Measurements from ENCODE around the gene UGT1A9.
"Not testable (repeated sequence)": the region's sequence is repeated elsewhere in the genome, so short reads cannot be mapped to it uniquely, and the experiment has no call there.

UGT1A9 gene

DNA sequence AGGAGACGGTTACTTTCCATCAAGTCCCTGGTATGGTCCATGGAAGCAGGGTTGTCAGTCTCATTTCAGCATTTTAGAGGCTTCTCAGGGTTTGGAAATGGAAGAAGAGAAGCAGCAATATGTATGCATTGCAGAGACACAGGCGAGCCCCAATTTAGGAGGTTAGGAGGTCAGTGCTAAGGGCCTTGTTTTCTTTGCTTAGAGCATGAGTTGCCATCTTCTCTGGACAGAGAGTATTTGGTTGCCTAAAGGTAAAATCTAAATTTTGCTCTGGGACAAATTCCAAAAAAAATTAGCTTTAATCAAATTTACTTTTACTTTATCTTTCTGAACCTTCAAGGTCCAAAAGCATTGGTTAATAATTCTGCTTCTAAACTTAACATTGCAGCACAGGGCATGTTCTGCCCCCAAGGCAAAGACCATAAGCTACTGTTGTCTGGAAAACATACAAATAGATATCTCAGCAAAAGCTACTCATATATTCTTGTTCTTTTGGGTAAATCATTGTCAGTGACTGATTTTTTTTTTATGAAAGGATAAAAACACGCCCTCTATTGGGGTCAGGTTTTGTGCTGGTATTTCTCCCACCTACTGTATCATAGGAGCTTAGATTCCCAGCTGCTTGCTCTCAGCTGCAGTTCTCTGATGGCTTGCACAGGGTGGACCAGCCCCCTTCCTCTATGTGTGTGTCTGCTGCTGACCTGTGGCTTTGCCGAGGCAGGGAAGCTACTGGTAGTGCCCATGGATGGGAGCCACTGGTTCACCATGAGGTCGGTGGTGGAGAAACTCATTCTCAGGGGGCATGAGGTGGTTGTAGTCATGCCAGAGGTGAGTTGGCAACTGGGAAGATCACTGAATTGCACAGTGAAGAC is at the start of gene UGT1A9:
Gene UGT1A9, plus strand, starts transcription at position 609 of the 872 bp plus-strand sequence. Its CDS starts 37 bp downstream, at position 646.
- DNase-seq = no peak

DNA sequence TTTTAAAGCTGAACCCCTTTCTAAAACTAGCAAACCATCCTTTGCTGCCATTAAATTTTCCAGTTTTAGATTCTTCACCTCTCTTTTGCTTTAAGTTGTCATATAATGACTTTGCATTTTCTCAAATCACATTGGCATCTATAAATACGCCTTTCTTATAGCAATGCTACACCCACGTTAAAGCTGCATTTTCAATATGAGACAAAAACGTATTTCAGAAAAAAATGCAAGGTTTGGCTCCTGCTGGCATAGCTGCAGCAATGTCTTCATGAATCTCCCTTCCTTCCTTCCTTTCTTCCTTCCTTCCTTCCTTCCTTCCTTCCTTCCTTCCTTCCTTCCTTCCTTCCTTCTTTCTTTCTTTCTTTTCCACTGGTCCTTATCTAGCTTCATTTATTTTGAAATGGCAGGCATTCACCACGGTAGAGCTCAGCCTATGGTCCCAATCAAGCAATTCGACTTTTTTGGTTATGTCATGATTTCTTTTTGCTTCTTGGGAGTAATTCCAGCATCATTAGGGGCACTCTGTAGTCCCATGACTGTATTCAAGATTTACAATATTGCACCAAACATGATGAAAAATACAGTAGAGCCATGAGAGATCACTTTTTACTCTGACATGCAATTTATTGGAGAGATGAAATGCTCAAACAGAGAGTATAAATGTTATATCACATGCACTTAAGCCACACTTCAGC is 44.2 kb upstream of the UGT1A9 start:
- DNase-seq = no peak

DNA sequence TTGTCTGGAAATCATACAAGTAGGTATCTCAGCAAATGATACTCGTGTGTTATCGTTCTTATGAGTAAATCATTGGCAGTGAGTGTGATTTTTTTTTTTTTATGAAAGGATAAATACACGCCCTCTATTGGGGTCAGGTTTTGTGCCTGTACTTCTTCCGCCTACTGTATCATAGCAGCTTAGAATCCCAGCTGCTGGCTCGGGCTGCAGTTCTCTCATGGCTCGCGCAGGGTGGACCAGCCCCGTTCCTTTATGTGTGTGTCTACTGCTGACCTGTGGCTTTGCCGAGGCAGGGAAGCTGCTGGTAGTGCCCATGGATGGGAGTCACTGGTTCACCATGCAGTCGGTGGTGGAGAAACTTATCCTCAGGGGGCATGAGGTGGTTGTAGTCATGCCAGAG is 35.4 kb upstream of the UGT1A9 start, which contains the start of gene UGT1A10:
Gene UGT1A10, plus strand, starts transcription at position 143 of the 400 bp plus-strand sequence. Its CDS starts 75 bp downstream, at position 218.
- DNase-seq = not testable (repeated sequence)

DNA sequence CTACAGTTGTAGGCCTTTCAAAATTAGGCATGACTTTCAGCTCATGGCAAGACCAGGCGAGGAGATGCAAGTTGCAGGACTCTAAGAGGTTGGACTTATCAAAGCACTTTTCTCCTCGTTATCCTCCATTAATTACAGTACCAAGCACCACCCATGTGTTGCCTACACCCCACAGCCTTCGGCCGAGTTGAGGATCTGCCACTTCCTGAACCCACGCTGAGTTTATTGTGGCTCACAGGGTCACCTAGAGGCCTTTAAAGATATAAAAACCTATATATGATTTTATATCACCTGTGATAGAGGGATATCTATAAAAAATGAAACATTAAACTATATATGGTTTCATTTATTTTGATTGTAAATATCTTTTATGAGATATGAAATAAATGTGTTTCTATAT is 32.9 kb upstream of the UGT1A9 start:
- no peak for DNase-seq

DNA sequence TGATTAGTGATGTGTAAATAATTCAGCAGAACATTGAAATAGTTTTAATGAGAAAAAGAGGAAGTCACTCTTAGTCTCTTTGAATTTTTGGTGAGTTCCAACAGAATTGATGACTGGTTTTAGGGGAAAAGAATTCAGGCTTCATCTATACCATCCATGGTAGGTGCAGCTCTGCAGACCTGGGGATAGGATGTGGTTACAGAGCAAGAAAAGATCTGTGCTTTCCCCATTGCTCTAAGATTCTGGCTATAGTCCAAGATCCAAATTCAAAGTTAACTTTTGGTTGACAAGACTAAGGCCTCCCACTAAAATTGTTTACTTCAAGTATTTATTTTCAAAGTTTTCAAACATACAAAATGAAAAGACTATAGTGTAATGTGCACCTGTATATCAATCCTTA is 31.8 kb upstream of the UGT1A9 start:
- no peak for DNase-seq

DNA sequence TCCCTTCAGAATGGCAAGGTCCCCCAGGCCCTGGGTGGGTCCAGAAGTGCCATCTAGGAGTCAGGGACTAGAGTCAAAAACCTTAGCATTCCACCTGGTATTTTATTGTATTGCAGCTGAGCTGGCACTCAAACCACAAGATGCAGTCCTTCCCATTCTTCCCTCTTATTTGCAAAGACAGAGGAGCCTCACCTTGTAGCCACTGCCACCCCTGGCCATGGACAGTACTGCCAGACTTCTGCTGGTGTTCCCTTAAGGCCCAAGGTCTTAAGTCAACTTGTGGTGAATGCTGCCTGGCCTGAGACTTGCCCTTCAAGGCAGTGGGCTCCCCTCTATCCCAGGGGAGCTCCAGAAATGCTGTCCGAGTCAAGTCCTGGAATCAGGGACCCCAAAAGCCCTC is 28.6 kb upstream of the UGT1A9 start:
- no peak for DNase-seq

DNA sequence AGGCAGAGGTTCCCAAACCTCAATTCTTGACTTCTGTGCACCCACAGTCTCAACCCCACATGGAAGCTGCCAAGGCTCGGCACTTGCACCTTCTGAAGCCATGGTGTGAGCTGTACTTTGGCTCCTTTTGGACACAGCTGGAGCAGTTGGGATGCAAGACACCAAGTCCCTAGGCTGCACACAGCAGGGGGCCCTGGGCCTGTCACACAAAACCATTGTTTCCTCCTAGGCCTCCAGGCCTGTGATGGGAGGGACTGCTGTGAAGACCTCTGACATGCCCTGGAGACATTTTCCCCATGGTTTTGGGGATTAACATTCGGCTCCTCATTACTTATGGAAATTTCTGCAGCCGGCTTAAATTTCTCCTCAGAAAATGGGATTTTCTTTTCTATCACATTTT is 25.7 kb upstream of the UGT1A9 start:
- DNase-seq = not testable (repeated sequence)

DNA sequence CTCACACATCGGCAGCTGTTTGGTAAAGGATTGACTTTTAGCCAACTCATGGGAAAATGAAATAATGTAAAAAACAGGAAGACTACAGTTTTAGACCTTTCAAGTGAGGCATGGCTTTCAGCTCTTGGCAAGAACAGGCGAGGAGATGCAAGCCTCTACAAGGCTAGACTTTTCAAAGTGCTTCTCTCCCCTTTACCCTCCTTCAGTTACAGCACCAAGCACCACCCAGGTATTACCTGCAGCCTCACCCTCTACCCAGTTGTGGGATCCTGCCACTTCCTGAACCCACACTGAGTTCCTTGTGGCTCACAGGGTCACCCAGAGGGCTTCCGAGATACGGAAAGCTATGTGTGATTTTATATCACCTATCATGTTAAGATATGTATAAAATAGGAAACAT is 20.7 kb upstream of the UGT1A9 start:
- no peak for DNase-seq

DNA sequence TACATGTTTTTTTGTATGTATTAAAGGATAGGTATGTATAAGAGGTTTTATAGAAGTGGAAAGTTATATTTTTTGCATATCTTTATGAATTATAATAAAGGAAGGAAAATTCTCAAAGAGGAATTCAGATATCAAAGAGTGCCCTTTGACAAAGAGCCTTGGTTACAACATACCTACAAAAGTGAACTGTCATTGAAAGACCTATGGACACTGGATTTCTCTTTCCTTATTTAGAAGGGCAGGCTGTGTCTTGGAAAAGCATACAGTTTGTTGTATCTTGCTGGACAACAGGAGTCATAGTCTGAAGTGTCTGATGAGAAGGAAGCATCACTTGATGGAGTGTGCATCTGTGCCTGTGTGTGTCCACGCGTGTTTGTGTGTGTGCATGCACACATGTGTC is 20.3 kb upstream of the UGT1A9 start:
- no peak for DNase-seq

DNA sequence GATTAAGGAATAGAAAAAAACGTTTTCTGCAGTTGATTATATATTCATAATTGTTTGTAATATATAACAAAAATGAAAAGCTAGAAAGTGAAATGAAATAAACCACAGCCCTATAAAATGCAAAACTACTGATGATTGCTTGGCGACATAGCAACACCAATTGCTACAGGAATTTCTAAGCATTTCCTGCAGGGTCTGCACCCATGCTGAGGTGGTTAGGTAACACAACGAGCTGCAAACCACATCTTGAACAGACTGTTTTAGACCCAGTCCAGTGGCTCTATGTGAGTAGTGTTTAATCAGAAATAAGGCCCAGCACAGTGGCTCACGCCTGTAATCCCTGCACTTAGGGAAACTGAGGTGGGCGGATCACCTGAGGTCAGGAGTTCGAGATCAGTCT is 17.2 kb upstream of the UGT1A9 start:
- DNase-seq = no peak

DNA sequence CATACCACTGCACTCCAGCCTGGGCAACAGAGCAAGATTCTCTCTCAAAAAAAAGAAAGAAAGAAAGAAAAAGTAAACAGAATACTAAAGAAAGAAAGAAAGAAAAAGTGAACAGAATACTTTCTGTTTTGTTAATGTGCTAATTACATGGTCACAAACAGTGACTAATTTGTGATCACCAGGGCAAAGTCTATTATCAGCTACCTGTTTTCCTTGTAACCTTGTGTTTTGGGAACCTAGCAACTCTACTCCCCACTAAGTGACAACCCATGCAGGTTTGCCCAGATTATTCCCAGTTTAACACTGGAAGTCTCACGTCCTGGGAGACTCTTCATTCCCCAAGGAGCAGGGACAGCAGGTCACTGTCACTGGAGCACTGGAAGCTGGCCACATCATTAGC is 16.7 kb upstream of the UGT1A9 start:
- DNase-seq = no peak

DNA sequence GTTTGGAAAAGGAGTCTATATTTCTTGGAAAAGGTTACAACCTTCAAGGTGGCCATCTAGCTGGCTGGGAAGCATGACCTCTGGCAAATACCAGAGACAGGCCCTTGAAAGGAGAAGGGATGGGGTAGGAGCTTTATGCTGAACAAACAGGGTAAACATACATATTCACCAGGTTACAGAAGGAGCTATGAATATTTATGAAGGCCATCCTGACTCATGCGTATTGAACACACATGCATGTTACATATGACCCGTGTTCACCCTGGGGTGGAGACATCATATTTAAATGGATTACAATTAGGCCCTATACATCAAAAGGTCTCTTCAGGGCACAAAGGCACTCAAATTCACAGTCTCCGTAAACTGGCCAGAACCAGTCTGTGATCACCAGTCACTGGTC is 15.8 kb upstream of the UGT1A9 start:
- not testable (repeated sequence) for DNase-seq

DNA sequence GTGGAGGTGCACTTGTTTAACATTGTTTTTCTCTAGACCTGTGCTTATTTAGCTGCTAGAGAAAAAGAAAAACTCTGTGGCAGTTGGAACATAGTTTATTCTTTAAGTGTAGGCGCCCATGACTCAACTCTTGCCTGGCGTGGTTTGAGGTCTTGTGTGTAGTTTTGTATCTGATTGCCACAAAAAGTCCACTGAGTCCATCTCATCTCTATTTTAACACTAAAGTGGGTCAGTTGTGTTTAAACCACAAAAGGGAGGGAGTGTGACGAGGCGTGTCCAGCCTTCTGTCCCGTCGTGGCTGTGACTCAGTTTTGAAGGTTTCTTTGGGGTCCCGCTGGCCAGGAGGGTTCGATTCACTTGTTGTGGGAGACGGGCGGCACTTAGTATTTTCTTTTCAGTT is 15.3 kb upstream of the UGT1A9 start:
- DNase-seq = no peak

DNA sequence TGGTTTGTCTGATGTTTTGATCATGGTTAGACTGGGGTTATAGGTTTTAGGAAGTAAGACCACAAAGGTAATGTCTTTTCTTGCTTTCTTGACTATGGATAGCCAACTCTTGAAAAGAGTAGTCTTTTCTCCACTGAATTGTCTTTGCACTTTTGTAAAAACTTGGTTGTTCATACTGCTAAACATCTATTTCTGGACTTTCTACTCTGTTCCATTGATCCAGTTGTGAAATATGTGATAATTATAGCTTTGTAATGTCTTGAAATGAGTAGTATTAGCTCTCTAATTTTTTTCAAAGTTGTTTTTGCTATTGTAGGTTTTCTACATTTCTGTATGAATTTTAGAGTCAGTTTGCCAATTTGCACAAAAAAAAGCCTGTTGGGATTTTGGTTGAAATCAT is 13.1 kb upstream of the UGT1A9 start:
- DNase-seq = no peak

DNA sequence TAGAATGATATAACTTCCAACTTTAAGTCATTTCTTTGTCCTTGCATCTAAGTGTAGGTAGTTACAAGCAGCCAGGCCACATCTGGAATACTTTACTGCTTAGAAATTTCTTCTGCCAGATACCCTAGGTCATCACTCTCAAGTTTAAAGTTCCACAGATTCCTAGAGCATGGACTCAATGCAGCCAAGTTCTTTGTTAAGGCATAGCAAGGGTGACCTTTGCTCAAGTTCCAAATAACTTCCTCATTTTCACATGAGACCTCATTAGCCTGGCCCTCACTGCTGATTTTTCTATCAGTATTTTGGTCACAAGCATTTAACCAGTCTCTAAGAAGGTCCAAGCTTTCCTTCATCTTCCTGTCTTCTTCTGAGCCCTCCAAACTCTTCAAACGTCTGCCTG is 7.8 kb upstream of the UGT1A9 start:
- DNase-seq = no peak

DNA sequence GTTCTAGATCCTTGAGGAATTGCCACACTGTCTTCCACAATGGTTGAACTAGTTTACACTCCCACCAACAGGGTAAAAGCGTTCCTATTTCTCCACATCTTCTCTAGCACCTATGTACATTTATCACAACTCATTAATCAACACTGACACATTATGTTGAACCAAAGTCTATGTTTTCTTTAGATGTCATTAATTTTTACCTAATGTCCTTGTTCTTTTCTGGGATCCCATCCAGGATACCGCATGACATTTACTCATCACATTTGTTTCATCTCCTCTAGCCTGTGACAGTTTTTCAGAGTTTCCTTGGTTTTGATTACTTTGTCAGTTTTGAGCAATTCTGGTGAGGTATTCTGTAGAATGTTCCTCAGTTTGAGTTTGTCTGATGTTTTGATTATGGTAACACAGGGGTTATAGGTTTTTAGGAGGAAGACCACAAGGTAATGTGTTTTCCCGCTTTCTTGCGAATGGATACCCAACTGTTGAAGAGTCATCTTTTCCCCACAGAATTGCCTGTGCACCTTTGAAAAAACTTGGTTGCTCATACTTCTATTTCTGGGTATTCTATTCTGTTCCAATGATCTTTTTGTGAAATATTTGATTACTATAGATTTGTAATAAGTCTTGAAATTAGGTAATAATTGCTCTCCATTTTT is 3.0 kb upstream of the UGT1A9 start:
- DNase-seq = no peak

DNA sequence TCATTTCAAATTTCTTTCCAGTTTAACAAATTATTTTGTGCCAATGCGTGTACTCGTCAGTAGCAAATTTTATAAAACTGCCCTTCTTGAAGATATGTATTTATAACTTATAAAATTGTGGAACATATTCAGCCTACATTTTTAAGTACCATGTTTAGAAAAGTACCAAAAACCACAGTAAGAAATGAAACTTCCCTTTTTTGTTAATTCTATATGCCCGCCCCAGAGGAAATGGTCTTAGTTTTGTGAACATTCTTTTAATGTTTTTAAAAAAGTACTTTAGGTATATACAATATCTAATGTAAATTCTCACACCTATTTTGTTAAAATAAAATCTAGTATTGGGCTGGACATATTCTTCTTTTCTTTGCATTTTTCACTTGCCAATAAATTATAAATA is 1.2 kb downstream of the UGT1A9 start:
- DNase-seq = peak; percentile 40

DNA sequence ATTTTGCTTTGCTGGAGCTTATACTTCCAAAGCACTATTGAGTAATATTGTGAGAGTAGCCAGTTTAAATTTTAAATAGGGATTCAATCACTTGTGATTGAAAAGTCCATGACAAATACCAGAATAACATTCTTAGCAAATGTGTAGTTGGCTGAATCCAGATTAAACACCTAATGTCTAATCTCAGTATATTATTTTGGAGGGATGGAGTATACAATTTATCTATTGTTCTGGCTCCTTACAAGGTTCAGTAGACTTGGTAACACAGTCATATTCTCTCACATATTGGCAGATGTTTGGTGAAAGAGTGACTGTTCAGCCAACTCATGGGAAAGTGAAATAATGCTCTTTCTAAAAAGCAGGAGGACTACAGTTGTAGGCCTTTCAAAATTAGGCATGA is 2.2 kb downstream of the UGT1A9 start:
- no peak for DNase-seq

DNA sequence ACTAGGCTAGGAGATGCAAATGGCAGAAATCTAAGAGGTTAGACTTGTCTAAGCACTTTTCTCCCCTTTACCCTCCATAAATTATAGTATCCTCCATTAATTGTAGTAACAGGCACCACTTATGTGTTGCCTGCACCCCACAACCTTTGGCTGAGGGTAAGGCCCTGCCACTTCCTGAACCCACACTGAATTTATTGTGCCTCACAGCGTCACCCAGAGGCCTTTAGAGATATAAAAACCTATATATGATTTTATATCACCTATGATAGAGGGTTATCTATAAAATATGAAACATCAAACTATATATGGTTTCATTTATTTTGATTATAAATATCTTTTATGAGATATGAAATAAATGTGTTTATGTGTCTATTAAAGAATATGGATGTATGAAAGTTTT is 2.6 kb downstream of the UGT1A9 start:
- no peak for DNase-seq

DNA sequence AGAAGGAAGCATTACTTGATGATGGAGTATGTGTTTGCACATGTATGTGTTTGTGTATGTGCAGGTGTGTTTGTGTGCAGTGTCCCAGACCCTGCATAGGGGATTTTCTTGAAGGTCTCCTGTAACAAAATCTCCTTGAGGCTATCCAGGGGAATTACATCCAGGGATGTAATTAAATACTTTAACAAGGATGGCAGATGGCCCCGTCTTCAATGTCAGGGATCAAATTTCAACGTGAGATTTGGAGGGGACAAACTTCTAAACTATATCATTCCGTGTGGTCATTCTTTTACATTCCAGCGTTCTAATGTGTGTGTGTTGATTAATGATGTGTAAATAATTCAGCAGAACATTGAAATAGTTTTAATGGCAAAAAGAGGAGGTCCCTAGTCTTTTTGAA is 3.3 kb downstream of the UGT1A9 start:
- DNase-seq = no peak

DNA sequence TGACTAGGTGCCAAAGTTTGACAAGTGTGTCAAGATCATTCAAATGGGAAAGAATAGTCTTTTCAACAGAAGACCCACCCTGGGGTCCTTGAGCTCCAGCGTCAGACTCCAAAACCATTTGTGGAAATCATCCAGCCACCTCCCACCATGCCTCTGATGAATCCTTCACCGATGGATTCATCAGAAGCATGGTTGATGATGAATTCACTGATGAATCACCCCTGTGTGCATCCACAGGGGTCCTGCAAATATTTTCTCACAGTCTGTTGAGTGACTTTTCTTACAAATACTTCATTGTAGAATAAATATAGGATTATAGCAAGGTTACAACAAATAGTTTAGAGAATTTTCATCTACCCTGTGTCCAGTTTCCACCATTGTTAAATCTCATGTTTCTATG is 4.3 kb downstream of the UGT1A9 start:
- DNase-seq = no peak

DNA sequence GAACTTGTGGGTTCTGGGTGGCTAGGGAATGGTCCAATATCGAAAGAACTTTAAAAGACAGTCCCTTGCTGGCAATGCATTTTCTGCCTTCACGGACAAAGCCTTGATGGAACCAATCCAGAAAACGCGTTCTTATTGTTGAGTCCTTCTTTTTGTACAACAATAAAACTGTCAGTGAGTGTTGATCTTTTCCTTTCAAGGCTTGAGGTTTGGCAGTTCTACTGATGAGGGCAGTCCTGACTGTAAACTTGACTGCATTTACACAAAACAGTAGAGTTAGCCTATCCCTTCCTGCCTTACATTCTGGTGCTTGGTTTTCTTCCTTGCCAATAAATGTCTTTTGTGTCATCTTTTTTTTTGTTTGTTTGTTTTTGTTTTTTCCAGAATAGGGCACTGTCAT is 7.5 kb downstream of the UGT1A9 start:
- DNase-seq = no peak

DNA sequence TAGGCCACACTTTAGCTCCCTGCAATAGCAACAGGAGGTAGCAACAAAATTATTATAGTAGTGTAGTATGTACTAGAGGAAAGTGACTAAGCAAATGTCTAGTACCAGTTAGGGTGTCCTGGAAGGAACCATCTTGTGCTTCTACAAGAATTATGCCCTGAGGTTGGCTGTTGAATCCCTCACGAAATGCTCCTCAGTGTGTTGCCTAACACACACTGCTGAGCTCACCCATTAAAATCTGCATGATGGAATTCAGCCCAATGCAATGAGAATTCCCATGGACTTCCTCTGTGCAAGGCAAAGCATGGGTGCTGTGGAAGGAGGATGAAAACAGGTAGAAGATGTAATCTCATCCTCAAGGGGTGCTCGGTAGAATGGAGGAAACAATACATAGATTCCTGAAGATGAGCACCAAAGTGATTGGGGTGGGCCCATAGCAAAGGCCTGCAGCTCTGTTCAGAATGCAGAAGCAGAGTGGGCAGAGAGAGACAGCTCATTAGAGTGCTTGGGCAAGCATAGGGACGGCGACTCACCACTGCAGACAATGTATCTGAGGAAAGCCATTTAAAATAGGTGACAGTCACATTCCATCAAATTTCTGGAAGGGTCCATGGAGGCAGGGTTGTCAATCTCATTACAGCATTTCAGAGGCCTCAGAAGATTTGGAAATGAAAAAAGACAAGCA is 8.8 kb downstream of the UGT1A9 start:
- DNase-seq = no peak

Data from MV-4-11 (cell line).